Esophagus muscularis mucosa (tissue), 4 donors: ENCODE results near the gene ULK4. TPM values are rescaled to one million over a fixed set of nuclear protein-coding genes. Genes with fewer than 3 reads are reported as not detected.

Experiments used
- DNase-seq: peaks from one replicate; pipeline ENCODE4 v3.0.0-alpha.2; 2017; ENCODE audit errors: extremely low spot score
- H3K27ac ChIP-seq, 4 donors: fragments of 200-600 bp; sonication (generic); replicated peaks in 1 of 4; 1 replicate in 3 of 4; 2 replicates in 1 of 4; pipeline ENCODE4 v1.5.1; 2016 to 2019; ENCODE audit warnings: mild to moderate bottlenecking in 1 of 4
- H3K27me3 ChIP-seq, 4 donors: fragments of 200-600 bp; sonication (generic); one replicate each; pipeline versions ENCODE4 v1.5.1 to v1.6.0; 2016 to 2019
- H3K36me3 ChIP-seq, 4 donors: fragments of 200-600 bp; sonication (generic); one replicate each; pipeline ENCODE4 v1.5.1; 2016 to 2019
- H3K4me1 ChIP-seq, 4 donors: fragments of 200-600 bp; sonication (generic); one replicate each; pipeline ENCODE4 v1.5.1; 2016 to 2019
- H3K4me3 ChIP-seq, 4 donors: fragments of 200-600 bp; sonication (generic); 1 replicate in 2 of 4; 2 replicates in 2 of 4; pipeline ENCODE4 v1.5.1; 2016 to 2019; ENCODE audit warnings: mild to moderate bottlenecking in 4 of 4, moderate library complexity in 1 of 4
- H3K9me3 ChIP-seq, 4 donors: fragments of 200-600 bp; sonication (generic); 1 replicate in 3 of 4; 2 replicates in 1 of 4; pipeline ENCODE4 v1.5.1; 2016 to 2019
- CTCF ChIP-seq, 3 experiments: fragments of 200-600 bp in 2 of 3; fragments of 450-650 bp in 1 of 3; sonication (generic) in 2 of 3; IDR thresholded peaks; one replicate each; pipeline ENCODE4 v1.5.1; 2017 to 2019; ENCODE audit warnings: antibody characterized with exemption in 3 of 3, mild to moderate bottlenecking in 2 of 3, moderate library complexity in 1 of 3
- EP300 ChIP-seq: sonication (generic); formaldehyde crosslinking; IDR thresholded peaks from one replicate; pipeline ENCODE4 v1.6.1; 2017; ENCODE audit warnings: antibody characterized with exemption
- POLR2A ChIP-seq: fragments of 450-650 bp; IDR thresholded peaks from one replicate; pipeline ENCODE4 v1.6.1; 2017; ENCODE audit warnings: antibody characterized with exemption, moderate library complexity, mild to moderate bottlenecking, low read depth
- POLR2AphosphoS5 ChIP-seq, 2 donors: sonication (generic); formaldehyde crosslinking; IDR thresholded peaks; one replicate each; pipeline ENCODE4 v1.6.1; 2017; ENCODE audit warnings: antibody characterized with exemption in 2 of 2
- WGBS: methylation state at CpG from one replicate; pipeline ENCODE4 v1.1.5; 2018; 5-methylcytosine and 5-hydroxymethylcytosine counted together
- intact Hi-C: fragments of 100-400 bp; cut with DNase I; formaldehyde crosslinking; loops from one replicate; pipeline ENCODE4 v1.15.1; 2023
- total RNA-seq, 4 donors: library from RNA; depleted of rRNA; stranded (reverse); fragments of >200 nt; gene quantifications; one replicate each; pipeline versions ENCODE4 v1.1.0 to v1.2.1, GENCODE V29; 2016

Gene ULK4
- total RNA-seq, 4 donors from 2014 or later = 4.2 to 15.4 (median 11.0) TPM

DNA sequence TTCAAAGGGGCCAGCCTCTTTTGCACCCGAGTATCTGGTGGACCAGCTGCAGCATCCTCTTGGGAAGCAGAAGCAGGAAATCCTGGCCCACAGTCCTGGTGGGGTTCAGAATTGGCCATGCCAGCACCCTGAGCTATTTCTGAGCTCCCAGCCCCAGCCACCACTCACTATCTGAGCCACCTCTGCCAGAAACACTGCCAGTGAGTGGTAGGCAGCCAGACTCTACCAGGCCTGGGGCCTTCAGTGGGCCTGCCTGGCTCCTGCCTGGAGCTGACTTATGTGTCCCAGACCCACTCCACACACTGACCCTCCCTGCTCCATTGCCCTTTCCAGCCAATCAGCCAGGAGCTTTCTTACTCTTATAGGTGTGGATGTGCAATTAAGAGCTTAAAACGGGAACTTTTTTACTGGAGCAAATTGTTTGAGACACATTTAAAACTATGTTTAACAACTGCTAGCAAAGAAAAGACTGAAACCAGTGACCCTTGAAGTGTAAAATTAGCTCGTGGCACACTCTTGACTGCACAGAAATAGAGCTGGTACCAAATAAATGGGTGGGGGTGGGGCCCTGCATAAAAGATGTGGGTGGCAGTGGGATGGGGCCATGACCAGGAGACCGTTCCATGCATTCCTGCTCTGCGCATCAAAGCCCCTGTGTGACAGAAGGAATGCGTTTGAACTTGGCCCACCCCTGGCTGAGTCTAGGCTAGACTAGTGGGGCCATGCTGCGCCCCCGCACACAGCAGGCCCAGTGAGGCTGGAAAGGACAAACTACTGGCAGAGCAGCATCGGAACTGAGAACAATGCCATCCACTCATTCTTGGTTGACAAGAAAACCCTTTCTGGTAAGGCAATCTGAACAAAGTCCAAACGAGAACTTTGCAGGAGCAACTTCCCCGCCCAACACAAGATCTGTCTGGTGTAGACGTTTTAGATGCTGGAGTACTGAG, 714.6 kb downstream of the ULK4 start:
- Histone ChIP-seq H3K27ac (no peak overlapping the region), H3K4me1 (peaks cover 0 to 16% (median 7%) of the 10 kb centered on the region in 4 donors), H3K9me3 (no peaks in the 10 kb centered on the region), H3K27me3 (no peaks in the 10 kb centered on the region), H3K4me3 (no peak overlapping the region), H3K36me3 (peaks cover 0 to 17% (median 9%) of the 10 kb centered on the region in 4 donors)
- WGBS = 72% methylated on average over 10 of the region's 12 CpGs
- DNase-seq = no peak
- TF ChIP-seq EP300 (no peak), POLR2A (no peak), POLR2AphosphoS5 (IDR thresholded peaks at IDR 0.05) (no peak), CTCF (IDR thresholded peaks at IDR 0.05) (no peak)
- intact Hi-C loops = no loop called here

DNA sequence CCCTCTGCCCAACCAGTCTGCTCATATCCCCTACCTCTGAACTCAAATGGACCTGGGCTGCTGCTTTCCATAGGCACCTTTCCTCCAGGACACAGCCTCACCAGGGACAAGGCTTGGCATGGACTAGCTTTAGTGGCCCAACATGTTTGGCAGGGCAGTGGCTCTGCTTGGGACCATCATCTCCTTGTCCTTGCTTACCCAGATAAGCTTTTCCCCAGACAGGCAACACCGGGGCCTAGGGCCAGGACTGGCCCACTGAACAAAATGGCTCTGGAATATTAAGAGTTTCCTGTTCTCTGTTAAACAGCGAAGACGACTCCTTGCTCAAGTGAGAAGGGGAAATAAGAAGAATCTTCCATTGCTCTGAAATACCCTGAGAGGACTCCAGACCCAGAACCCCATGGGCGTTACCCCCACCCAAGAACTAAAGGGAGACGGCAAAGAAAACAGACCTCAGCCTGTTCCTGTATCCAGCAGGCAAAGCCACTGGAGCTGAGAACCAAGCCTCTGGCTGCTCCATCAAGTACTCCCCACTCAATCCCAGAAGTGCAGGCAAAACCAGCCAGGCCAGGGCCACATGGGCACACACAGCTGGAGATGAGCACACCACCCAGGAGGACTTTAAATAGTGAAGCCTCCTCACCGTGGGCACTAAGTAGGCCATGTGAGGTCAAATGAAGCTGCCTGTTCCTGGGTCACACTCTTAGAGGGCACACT, 717.1 kb downstream of the ULK4 start:
- no peak for TF ChIP-seq POLR2AphosphoS5 (IDR thresholded peaks at IDR 0.05)
- no peak for TF ChIP-seq EP300
- TF ChIP-seq CTCF (IDR thresholded peaks at IDR 0.05) = no peak
- TF ChIP-seq POLR2A = no peak
- H3K27me3 ChIP-seq = no peaks in the 10 kb centered on the region
- no peaks in the 10 kb centered on the region for H3K9me3 ChIP-seq
- H3K27ac ChIP-seq = no peak overlapping the region
- no peak for DNase-seq
- peaks cover 6 to 37% (median 28%) of the 10 kb centered on the region in 4 donors for H3K36me3 ChIP-seq
- H3K4me3 ChIP-seq = no peak overlapping the region
- peaks cover 0 to 16% (median 7%) of the 10 kb centered on the region in 4 donors for H3K4me1 ChIP-seq
- intact Hi-C loops = no loop called here
- WGBS = 82% methylated on average over 5 of the region's 6 CpGs

DNA sequence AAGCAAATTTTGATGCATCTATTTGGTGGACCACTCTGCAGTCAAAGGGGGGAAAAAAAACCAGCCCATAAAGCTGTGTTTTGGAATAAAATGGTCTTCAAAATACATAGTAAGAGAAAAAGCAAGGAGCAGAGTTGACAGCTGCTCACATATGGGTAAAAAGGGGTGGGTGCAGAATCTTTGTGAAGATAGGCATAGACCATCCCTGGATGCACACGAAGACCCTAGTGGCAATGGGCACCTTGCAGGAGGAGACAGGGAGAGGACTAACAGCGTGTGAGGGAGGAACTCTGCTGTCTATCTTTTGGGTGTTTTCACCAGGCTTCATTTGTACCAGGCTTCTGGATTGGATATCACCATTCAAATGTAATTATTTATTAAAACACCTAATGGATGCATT, 718.7 kb downstream of the ULK4 start:
- intact Hi-C loops = no loop called here
- no peak overlapping the region for H3K27ac ChIP-seq
- WGBS = 60% methylated on average over 2 of the region's 2 CpGs
- DNase-seq = no peak
- peaks cover 2 to 25% (median 18%) of the 10 kb centered on the region in 4 donors for H3K4me1 ChIP-seq
- H3K4me3 ChIP-seq = no peak overlapping the region
- H3K9me3 ChIP-seq = no peaks in the 10 kb centered on the region
- H3K27me3 ChIP-seq = no peaks in the 10 kb centered on the region
- peaks cover 20 to 52% (median 44%) of the 10 kb centered on the region in 4 donors for H3K36me3 ChIP-seq
- no peak for TF ChIP-seq EP300
- TF ChIP-seq CTCF (IDR thresholded peaks at IDR 0.05) = no peak
- TF ChIP-seq POLR2A = no peak

DNA sequence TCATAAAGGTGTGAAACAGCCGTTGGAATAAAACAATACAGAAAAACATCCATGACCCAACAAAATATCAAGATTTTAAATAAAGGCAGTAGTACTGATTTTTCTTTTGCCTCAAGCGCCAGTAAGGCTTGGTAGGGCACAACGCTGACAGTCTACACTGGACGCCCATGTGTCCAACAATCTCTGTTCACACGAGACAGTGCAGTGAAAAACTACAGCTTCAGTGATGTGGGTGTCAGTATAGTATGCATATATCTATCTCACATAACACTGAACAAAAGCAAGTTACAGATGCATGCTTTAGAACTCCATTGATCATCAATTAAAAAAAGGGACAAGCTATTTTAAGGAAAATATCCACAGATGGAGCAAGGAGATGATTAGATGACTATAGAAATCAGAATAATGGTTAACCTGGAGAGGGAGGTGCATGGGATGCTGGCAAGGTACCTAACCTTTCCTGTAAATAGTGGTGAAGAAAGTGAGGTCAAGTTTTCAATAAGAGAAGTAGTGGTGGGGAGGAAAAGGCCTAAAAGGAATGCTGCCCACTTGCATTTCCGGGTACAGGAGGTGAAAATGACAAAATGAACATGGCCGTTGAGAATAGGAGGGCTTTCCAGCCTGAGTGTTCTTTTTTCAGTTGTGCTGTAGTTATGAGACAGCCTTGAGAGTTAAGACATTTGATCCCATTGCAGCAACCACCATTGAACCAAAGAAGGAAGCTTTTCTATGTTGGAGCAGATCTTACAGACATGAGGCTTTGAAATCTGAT, 719.9 kb downstream of the ULK4 start:
- Histone ChIP-seq H3K36me3 (peaks cover 32 to 64% (median 55%) of the 10 kb centered on the region in 4 donors), H3K9me3 (no peaks in the 10 kb centered on the region), H3K4me1 (peaks cover 2 to 19% (median 12%) of the 10 kb centered on the region in 4 donors), H3K27me3 (no peaks in the 10 kb centered on the region), H3K27ac (no peak overlapping the region), H3K4me3 (no peak overlapping the region)
- intact Hi-C loops = no loop called here
- 88% methylated on average over 7 of the region's 7 CpGs for WGBS
- TF ChIP-seq CTCF (IDR thresholded peaks at IDR 0.05) (no peak), POLR2AphosphoS5 (IDR thresholded peaks at IDR 0.05) (peak in 1 of 2 donors; percentile 5)
- DNase-seq = no peak
